KOPT-K1 (cell line): ENCODE data around the gene ZNF239.
"Not testable (repeated sequence)": the region's sequence is repeated elsewhere in the genome, so short reads cannot be mapped to it uniquely, and the experiment has no call there.

ENCODE experiments used
- H3K27ac ChIP-seq: fragments of 200-600 bp; sonication (generic); 2 replicates; pipeline ENCODE4 v1.5.1; 2016; ENCODE audit warnings: antibody characterized with exemption, mild to moderate bottlenecking, low read depth, low read length; ENCODE audit not compliant: poor library complexity, severe bottlenecking
- H3K36me3 ChIP-seq: fragments of 200-600 bp; sonication (generic); 2 replicates; pipeline ENCODE4 v1.5.1; 2017; ENCODE audit warnings: antibody characterized with exemption, mild to moderate bottlenecking, low read length, moderate library complexity; ENCODE audit not compliant: insufficient read depth
- H3K9me3 ChIP-seq: fragments of 200-600 bp; sonication (generic); 2 replicates; pipeline ENCODE4 v1.5.1; 2017; ENCODE audit warnings: antibody characterized with exemption, low read length, mild to moderate bottlenecking; ENCODE audit not compliant: insufficient read depth, poor library complexity, severe bottlenecking

Gene ZNF239

DNA sequence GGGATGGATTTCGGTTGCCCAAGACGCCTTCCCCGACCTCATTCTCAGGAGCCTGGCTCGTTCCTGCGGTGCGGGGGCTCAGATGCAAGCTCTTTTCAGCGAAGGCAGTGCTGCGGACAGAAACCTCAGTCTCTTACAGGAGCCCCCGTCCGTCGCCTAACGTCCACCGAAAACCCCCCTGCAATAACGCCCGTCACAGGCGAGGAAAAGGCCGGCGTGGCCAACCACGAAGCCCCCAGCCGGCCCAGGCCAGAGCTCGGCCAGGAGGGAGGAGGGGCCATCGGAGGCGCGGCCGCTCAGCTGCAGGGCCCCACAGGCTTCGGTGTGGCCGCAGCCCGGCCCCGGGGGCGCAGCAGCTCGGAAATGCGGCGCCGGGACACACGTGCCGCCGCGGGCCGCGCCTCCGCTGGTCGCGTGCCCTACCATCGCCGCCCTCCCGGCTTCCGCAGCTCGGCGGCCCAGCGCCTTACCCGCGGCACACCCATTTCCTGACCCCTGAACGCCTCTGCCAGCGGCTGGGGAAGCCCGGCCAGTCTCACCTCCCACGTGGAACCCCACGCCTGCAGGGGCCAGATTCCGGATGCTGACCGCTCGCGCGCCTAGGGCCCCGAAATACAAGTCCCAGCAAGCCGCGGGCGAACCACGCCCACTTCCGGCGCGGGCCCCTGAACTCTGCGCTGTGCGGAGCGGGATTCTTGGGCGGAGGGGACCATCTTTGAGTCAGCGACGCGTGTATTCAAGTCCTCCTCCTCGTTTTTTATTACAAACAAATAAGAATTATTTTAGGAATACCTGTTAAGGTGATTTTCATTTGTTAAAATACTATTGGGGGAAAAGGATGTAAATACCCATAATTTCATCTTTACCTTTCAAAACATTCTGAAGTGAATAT is at the start of gene ZNF239:
ZNF239 (minus strand) TSS at position 616 of the 892 bp plus-strand sequence. CDS start 16,537 bp downstream, outside the sequence.
- Histone ChIP-seq H3K36me3 (no peaks in the 10 kb centered on the region), H3K27ac (no peak within 1 kb of the TSS), H3K9me3 (peaks cover 20% of the 10 kb centered on the region)

DNA sequence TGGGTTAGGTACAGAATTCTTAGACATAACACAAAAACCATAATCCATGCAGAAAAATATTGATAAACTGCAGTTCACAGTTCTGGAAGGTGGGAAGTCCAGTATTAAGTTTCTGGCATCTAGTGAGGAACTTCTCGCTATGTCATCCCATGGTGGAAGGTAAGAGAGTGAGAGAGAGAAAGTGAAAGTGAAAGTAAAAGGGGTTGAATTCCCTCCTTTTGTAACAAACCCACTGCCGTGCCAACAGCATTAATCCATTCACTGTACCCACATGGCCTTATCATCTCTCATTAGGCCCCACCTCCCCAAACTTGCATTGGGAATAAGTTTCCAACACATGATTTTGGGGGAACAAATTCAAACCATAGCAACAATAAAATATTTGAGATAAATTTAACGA is 48.9 kb upstream of the ZNF239 start:
- Histone ChIP-seq H3K9me3 (peaks cover 61% of the 10 kb centered on the region), H3K27ac (peak overlapping the region; percentile 61), H3K36me3 (no peaks in the 10 kb centered on the region)

DNA sequence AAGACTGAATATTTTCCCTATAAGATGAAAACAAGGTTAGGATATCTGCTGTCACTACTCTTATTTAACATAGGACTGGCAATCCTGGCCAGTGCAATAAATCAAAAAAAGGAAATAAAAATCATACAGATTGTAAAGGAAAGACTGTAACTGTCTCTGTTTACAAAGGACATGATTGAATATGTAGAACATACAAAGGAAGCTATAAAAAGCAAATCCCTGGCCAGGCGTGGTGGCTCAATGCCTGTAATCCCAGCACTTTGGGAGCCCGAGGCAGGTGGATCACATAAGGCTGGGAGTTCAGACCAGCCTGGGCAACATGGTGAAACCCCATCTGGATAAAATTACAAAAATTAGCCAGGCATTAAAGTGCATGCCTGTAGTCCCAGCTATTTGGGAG is 47.6 kb upstream of the ZNF239 start:
- peaks cover 75% of the 10 kb centered on the region for H3K9me3 ChIP-seq
- H3K36me3 ChIP-seq: peaks cover 6% of the 10 kb centered on the region; the same call in 1 of the 2 replicates
- H3K27ac ChIP-seq: no peak overlapping the region

GRCh38 chr10:43619368-43619767 is 45.0 kb upstream of the ZNF239 start:
- Histone ChIP-seq H3K36me3 (peaks cover 30% of the 10 kb centered on the region), H3K9me3 (peaks cover 94% of the 10 kb centered on the region), H3K27ac (no peak overlapping the region)

- peaks cover 96% of the 10 kb centered on the region for H3K9me3 ChIP-seq
- H3K27ac ChIP-seq: no peak overlapping the region
- peaks cover 54% of the 10 kb centered on the region for H3K36me3 ChIP-seq
Observed at GRCh38 chr10:43616697-43617370, 42.4 kb upstream of the ZNF239 start.

GRCh38 chr10:43610636-43611035 is 36.2 kb upstream of the ZNF239 start:
- peaks cover 68% of the 10 kb centered on the region for H3K36me3 ChIP-seq
- no peak overlapping the region for H3K27ac ChIP-seq
- peaks cover 42% of the 10 kb centered on the region for H3K9me3 ChIP-seq

- H3K9me3 ChIP-seq: peaks cover 9% of the 10 kb centered on the region
- H3K27ac ChIP-seq: no peak overlapping the region
- H3K36me3 ChIP-seq: peaks cover 35% of the 10 kb centered on the region
Observed at GRCh38 chr10:43607199-43607573, 32.8 kb upstream of the ZNF239 start.

DNA sequence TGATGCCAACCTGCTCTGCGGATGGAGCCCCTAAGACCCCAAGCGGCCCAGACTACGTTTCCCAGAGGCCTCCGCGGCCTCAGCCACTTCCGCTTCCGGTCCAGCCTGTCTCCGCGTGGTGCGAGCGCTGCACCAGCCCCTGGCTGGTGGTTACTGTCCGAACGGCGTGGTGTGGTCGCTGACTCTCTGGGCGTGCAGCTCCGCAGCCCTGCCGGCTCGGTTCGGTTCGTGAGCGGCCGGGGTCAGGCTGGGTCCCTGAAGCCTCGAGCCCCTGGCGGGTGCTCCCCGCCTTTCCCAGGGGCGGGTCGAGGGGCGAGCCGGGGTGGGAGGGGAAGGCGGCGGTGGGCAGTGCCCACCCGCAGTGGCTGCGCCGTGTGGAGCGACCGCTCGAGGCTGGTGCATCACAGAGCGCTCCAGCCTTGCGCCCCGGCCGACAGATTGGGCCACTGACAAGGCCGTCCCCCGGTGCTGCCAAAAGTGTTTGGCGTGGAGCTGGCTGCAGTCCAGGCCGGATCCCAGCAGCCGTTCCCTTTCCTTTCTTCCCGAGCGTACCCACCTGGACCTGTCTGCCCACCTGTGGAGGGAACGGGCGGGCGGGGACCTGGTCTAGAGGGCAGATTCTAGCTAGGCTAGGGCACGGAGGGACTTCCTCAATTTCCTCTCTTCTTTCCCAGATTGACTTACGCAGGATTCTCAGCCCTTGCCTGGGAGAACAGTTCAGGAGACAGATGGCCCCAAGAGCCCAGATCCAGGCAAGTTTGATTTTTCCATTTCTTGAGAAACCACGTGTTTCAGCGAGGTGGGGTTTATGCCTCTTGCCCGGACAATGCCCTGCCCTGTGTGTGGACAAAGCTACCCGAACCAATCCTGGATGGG is 32.1 kb upstream of the ZNF239 start, which contains the start of gene ZNF485:
ZNF485 (plus strand) TSS at position 116 of the 876 bp plus-strand sequence; CDS start at position 729, 613 bp downstream.
- peaks cover 5% of the 10 kb centered on the region for H3K9me3 ChIP-seq
- peak within 1 kb of the TSS; percentile 69 for H3K27ac ChIP-seq
- H3K36me3 ChIP-seq: peaks cover 31% of the 10 kb centered on the region

DNA sequence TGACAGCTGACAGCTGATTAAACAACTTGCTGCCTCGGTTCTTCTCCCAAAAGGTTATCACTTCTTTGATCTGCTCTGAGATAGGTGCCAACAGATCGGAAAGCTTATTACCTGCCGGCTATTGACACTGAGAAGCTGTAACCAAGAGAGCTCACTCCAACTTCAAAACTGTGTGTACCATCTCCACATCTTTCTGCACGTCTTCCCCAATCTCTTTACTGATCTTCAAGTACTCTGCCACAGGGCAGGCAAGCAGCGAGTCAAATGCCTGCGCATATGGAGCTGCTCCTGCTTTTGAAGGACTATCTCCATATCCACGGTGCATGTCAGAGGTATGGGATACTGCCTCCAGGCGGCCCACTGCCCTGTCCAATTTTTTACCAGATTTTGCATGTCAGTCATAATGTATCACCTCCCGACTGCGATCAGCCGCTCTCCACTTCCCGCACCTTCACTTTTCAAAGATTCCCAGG is 31.5 kb upstream of the ZNF239 start:
- H3K27ac ChIP-seq: peak overlapping the region; percentile 69
- peaks cover 5% of the 10 kb centered on the region for H3K9me3 ChIP-seq
- peaks cover 24% of the 10 kb centered on the region; the same call in 1 of the 2 replicates for H3K36me3 ChIP-seq

GRCh38 chr10:43601576-43601975 is 27.2 kb upstream of the ZNF239 start:
- H3K27ac ChIP-seq, H3K36me3 ChIP-seq: not testable (repeated sequence)
- H3K9me3 ChIP-seq: peaks cover 12% of the 10 kb centered on the region

DNA sequence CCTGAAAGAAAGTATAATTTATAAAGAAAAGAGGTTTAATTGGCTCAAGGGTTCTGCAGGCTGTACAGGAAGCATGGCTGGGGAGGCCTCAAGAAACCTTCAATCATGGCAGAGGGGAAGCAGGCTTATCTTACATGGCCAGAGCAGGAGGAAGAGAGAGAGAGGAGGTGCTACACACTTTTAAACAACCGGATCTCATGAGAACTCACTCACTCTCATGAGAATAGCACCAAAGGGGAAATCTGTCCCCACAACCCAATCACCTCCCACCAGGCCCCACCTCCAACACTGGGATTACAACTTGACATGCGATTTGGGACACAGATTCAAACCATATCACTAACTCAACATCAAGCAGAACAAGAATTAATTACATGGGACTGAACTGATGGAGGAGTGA is 24.9 kb upstream of the ZNF239 start:
- Histone ChIP-seq H3K36me3 (no peaks in the 10 kb centered on the region), H3K9me3 (peaks cover 12% of the 10 kb centered on the region), H3K27ac (no peak overlapping the region)

DNA sequence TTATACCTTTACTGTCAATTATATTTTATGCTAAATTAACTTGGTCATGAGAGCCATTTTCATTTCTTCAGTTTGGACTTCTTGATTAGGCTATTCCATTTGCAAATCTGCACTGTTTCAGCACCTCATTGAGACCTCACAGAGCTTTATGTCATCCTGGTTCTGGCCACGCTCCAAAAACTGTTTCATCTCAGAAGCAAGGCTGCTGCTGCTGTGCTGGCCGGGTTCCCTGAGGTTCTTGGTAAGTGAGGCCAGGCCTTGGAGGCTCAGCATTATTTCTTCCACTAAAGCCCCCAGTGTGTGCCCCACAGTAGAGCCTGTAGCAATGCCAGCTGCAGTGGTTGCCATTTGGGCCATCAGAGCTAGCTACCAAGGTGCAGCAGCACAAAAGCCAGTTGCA is 24.0 kb upstream of the ZNF239 start:
- Histone ChIP-seq H3K36me3 (no peaks in the 10 kb centered on the region), H3K9me3 (peaks cover 12% of the 10 kb centered on the region), H3K27ac (no peak overlapping the region)

- no peaks in the 10 kb centered on the region for H3K36me3 ChIP-seq
- H3K27ac ChIP-seq: no peak overlapping the region
- H3K9me3 ChIP-seq: peaks cover 23% of the 10 kb centered on the region
Observed at GRCh38 chr10:43596546-43596945, 22.1 kb upstream of the ZNF239 start.

DNA sequence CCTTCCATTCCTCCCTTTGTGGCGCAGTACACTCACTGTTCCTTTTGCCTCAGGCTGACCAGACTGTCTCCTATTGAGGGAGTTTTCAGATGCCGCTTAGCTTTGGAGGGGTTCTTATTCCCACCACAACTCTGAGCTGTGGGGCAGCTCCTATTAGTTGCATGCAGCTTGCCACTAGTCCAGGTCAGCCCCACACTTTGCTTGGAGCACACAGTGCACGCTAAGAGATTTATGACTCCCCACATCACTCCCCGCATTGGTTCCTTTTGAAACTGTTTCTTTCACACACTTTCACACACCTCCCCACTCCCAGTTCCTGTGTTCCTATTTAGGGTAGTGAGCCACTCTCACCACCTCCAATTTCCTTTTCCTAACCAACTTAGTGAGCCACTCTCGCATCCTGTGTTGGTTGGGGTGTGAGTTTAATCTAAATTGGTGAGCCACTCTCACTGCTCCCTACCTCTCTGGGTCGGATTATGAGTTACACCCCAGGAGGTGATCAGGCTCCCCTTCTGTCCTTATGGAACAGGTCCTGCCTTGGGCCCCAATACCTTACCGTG is 21.4 kb upstream of the ZNF239 start:
- Histone ChIP-seq H3K27ac (peak overlapping the region; percentile 61), H3K9me3 (peaks cover 24% of the 10 kb centered on the region), H3K36me3 (no peaks in the 10 kb centered on the region)
